Smooth muscle cell (in vitro differentiated cells): ENCODE results near the gene SERPIND1. TPM values are rescaled to one million over a fixed set of nuclear protein-coding genes. Genes with fewer than 3 reads are reported as not detected.

ENCODE experiments used
- DNase-seq: peaks from one replicate; lab custom pipeline; 2025; ENCODE audit not compliant: unreplicated experiment; lab: John Stamatoyannopoulos, UW
- H2AFZ ChIP-seq: fragments of 200-600 bp; sonication (generic); 2 replicates; pipeline ENCODE4 v1.6.0; 2016; ENCODE audit warnings: antibody characterized with exemption, low read depth, mild to moderate bottlenecking
- H3F3A ChIP-seq: fragments of 200-600 bp; sonication (generic); 2 replicates; pipeline ENCODE4 v1.6.0; 2017; ENCODE audit warnings: antibody characterized with exemption, low read depth
- H3K27ac ChIP-seq: fragments of 200-600 bp; sonication (generic); 2 replicates; pipeline ENCODE4 v1.5.1; 2016; ENCODE audit warnings: low read depth, mild to moderate bottlenecking
- H3K27me3 ChIP-seq: fragments of 200-600 bp; sonication (generic); 2 replicates; pipeline ENCODE4 v1.6.1; 2016; ENCODE audit warnings: low read depth, mild to moderate bottlenecking
- H3K36me3 ChIP-seq: fragments of 200-600 bp; sonication (generic); 2 replicates; pipeline ENCODE4 v1.5.1; 2016; ENCODE audit warnings: low read depth
- H3K4me1 ChIP-seq: fragments of 200-600 bp; sonication (generic); 2 replicates; pipeline ENCODE4 v1.5.1; 2016; ENCODE audit warnings: low read depth
- H3K4me2 ChIP-seq: fragments of 200-600 bp; sonication (generic); 2 replicates; pipeline ENCODE4 v1.6.0; 2016; ENCODE audit warnings: mild to moderate bottlenecking
- H3K4me3 ChIP-seq: fragments of 200-600 bp; sonication (generic); 2 replicates; pipeline ENCODE4 v1.5.1; 2016; ENCODE audit warnings: mild to moderate bottlenecking
- H3K79me2 ChIP-seq: fragments of 200-600 bp; sonication (generic); 2 replicates; pipeline ENCODE4 v1.6.0; 2016; ENCODE audit warnings: low read depth, mild to moderate bottlenecking
- H3K9ac ChIP-seq: fragments of 200-600 bp; sonication (generic); 2 replicates; pipeline ENCODE4 v1.6.0; 2016; ENCODE audit warnings: low read depth
- H3K9me3 ChIP-seq: fragments of 200-600 bp; sonication (generic); replicated peaks from 2 replicates; pipeline ENCODE4 v1.5.1; 2016; ENCODE audit warnings: low read depth
- H4K20me1 ChIP-seq: fragments of 200-600 bp; sonication (generic); 2 replicates; pipeline ENCODE4 v1.6.0; 2016; ENCODE audit warnings: low read depth
- CTCF ChIP-seq: fragments of 200-600 bp; sonication (generic); IDR thresholded peaks from 2 replicates; pipeline ENCODE4 v1.5.1; 2017; ENCODE audit warnings: borderline replicate concordance, mild to moderate bottlenecking, antibody characterized with exemption; ENCODE audit not compliant: insufficient read depth, poor library complexity, severe bottlenecking
- WGBS: methylation state at CpG from one replicate; pipeline ENCODE4 v1.1.7; 2016; ENCODE audit warnings: low lambda C conversion rate; 5-methylcytosine and 5-hydroxymethylcytosine counted together
- polyA plus RNA-seq: library from polyadenylated mRNA; unstranded; fragments of >200 nt; fragmentation: Nextera tagmentation; extraction: Ambion mirVana; gene quantifications from 2 replicates; pipeline ENCODE4 v1.2.1, GENCODE V29; 2016
- total RNA-seq: library from RNA; depleted of rRNA; stranded (reverse); fragments of >200 nt; gene quantifications from 2 replicates; pipeline ENCODE4 v1.2.3, GENCODE V29; 2014

The SERPIND1 gene
- total and polyA plus RNA-seq, 2 experiments from 2014 or later: 0.10 TPM; not detected in 1

- H4K20me1 ChIP-seq: no peaks in the 10 kb centered on the region
- 96% methylated on average over 11 of the region's 11 CpGs for WGBS
- H2AFZ ChIP-seq: no peak overlapping the region
- no peaks in the 10 kb centered on the region for H3F3A ChIP-seq
- H3K4me3 ChIP-seq: no peak overlapping the region
- no peak for DNase-seq
- TF ChIP-seq CTCF: no peak
- no peaks in the 10 kb centered on the region for H3K4me1 ChIP-seq
- no peaks in the 10 kb centered on the region for H3K79me2 ChIP-seq
- H3K4me2 ChIP-seq: no peak overlapping the region
- H3K9me3 ChIP-seq: no peaks in the 10 kb centered on the region
- H3K27ac ChIP-seq: no peak overlapping the region
- no peaks in the 10 kb centered on the region for H3K27me3 ChIP-seq
- no peaks in the 10 kb centered on the region for H3K36me3 ChIP-seq
- H3K9ac ChIP-seq: no peak overlapping the region
Measured at GRCh38 chr22:20802922-20803553, 29.1 kb downstream of the SERPIND1 start.

- no peaks in the 10 kb centered on the region for H3K27me3 ChIP-seq
- no peaks in the 10 kb centered on the region for H3K9me3 ChIP-seq
- H3K4me1 ChIP-seq: no peaks in the 10 kb centered on the region
- TF ChIP-seq CTCF: peak; percentile 47
- no peak for DNase-seq
- H4K20me1 ChIP-seq: no peaks in the 10 kb centered on the region
- no peak overlapping the region for H3K4me3 ChIP-seq
- H3K36me3 ChIP-seq: no peaks in the 10 kb centered on the region
- H3F3A ChIP-seq: no peaks in the 10 kb centered on the region
- H3K27ac ChIP-seq: no peak overlapping the region
- no peak overlapping the region for H3K4me2 ChIP-seq
- H2AFZ ChIP-seq: no peak overlapping the region
- 87% methylated on average over 11 of the region's 11 CpGs for WGBS
- no peaks in the 10 kb centered on the region for H3K79me2 ChIP-seq
- H3K9ac ChIP-seq: no peak overlapping the region
Measured at GRCh38 chr22:20803696-20804324, 29.9 kb downstream of the SERPIND1 start.

GRCh38 chr22:20804650-20805049 lies 30.7 kb downstream of the SERPIND1 start:
- Histone ChIP-seq H3K4me2 (no peak overlapping the region), H4K20me1 (no peaks in the 10 kb centered on the region), H3K27me3 (no peaks in the 10 kb centered on the region), H3K9me3 (no peaks in the 10 kb centered on the region), H3K4me3 (no peak overlapping the region), H3K36me3 (no peaks in the 10 kb centered on the region), H3K9ac (no peak overlapping the region), H3F3A (no peaks in the 10 kb centered on the region), H3K4me1 (no peaks in the 10 kb centered on the region), H3K27ac (no peak overlapping the region), H2AFZ (no peak overlapping the region), H3K79me2 (no peaks in the 10 kb centered on the region)
- no peak for TF ChIP-seq CTCF
- DNase-seq: no peak
- 94% methylated on average over 6 of the region's 6 CpGs for WGBS

- TF ChIP-seq CTCF: no peak
- Histone ChIP-seq H3K27ac (no peak overlapping the region), H3F3A (no peaks in the 10 kb centered on the region), H3K4me3 (no peak overlapping the region), H2AFZ (no peak overlapping the region), H3K9me3 (no peaks in the 10 kb centered on the region), H3K4me1 (no peaks in the 10 kb centered on the region), H3K36me3 (no peaks in the 10 kb centered on the region), H3K79me2 (no peaks in the 10 kb centered on the region), H3K27me3 (no peaks in the 10 kb centered on the region), H3K4me2 (no peak overlapping the region), H3K9ac (no peak overlapping the region), H4K20me1 (no peaks in the 10 kb centered on the region)
- 62% methylated on average over 3 of the region's 3 CpGs for WGBS
- no peak for DNase-seq
Measured at GRCh38 chr22:20805972-20806471, 32.1 kb downstream of the SERPIND1 start.
